GM23338 (cell line): Measurements from ENCODE around the gene SYCP2. TPM values are rescaled to one million over a fixed set of nuclear protein-coding genes. Genes with fewer than 3 reads are reported as not detected.

Experiments
- ATAC-seq: fragments of 200-7000 bp; cut with Tn5 transposase; 3 replicates; pipeline ENCODE4 v1.9.1; 2020
- DNase-seq: peaks from one replicate; pipeline ENCODE4 v3.0.0-alpha.2; 2015; ENCODE audit warnings: low spot score
- H2AFZ ChIP-seq: fragments of 200-600 bp; sonication (generic); 2 replicates; pipeline ENCODE4 v1.8.0; 2016; ENCODE audit warnings: antibody characterized with exemption, mild to moderate bottlenecking, moderate library complexity
- H3F3A ChIP-seq: fragments of 200-600 bp; sonication (generic); replicated peaks from 2 replicates; pipeline ENCODE4 v1.8.0; 2017; ENCODE audit warnings: antibody characterized with exemption, mixed run types, low read depth
- H3K27ac ChIP-seq: fragments of 200-600 bp; sonication (generic); 2 replicates; pipeline ENCODE4 v1.6.1; 2016; ENCODE audit warnings: low read depth
- H3K27me3 ChIP-seq: fragments of 200-600 bp; sonication (generic); 2 replicates; pipeline ENCODE4 v1.8.0; 2016; ENCODE audit warnings: mild to moderate bottlenecking, mixed run types, moderate library complexity; ENCODE audit not compliant: insufficient read depth
- H3K36me3 ChIP-seq: fragments of 200-600 bp; sonication (generic); 2 replicates; pipeline ENCODE4 v1.8.0; 2016; ENCODE audit warnings: mild to moderate bottlenecking; ENCODE audit not compliant: insufficient read depth
- H3K4me1 ChIP-seq: fragments of 200-600 bp; sonication (generic); 2 replicates; pipeline ENCODE4 v1.8.0; 2016; ENCODE audit warnings: mild to moderate bottlenecking, moderate library complexity; ENCODE audit not compliant: insufficient read depth
- H3K4me2 ChIP-seq: fragments of 200-600 bp; sonication (generic); 2 replicates; pipeline ENCODE4 v1.7.1; 2017; ENCODE audit warnings: mixed run types
- H3K4me3 ChIP-seq: fragments of 200-600 bp; sonication (generic); 2 replicates; pipeline ENCODE4 v1.6.1; 2016; ENCODE audit warnings: mixed run types
- H3K79me2 ChIP-seq: fragments of 200-600 bp; sonication (generic); replicated peaks from 2 replicates; pipeline ENCODE4 v1.8.0; 2017; ENCODE audit warnings: mild to moderate bottlenecking; ENCODE audit not compliant: insufficient read depth
- H3K9me2 ChIP-seq: fragments of 200-600 bp; sonication (generic); 2 replicates; pipeline ENCODE4 v1.8.0; 2017; ENCODE audit not compliant: insufficient read depth
- H4K20me1 ChIP-seq: fragments of 200-600 bp; sonication (generic); replicated peaks from 2 replicates; pipeline ENCODE4 v1.8.0; 2017; ENCODE audit warnings: mild to moderate bottlenecking; ENCODE audit not compliant: insufficient read depth
- H3K27ac Mint-ChIP-seq: 2 replicates; pipeline ENCODE4 v1.8.0; 2020; ENCODE audit warnings: inconsistent platforms, mild to moderate bottlenecking, moderate library complexity, mixed read lengths
- H3K27me3 Mint-ChIP-seq: 3 replicates; pipeline ENCODE4 v1.8.0; 2022; ENCODE audit warnings: low read depth, mild to moderate bottlenecking, moderate library complexity, mixed read lengths, inconsistent platforms; ENCODE audit not compliant: insufficient read depth, poor library complexity
- H3K36me3 Mint-ChIP-seq: 3 replicates; pipeline ENCODE4 v1.8.0; 2021; ENCODE audit warnings: low read depth, mild to moderate bottlenecking, inconsistent platforms, moderate library complexity, mixed read lengths
- H3K4me1 Mint-ChIP-seq: 3 replicates; pipeline ENCODE4 v1.8.0; 2020; ENCODE audit warnings: mild to moderate bottlenecking, inconsistent platforms, mixed read lengths
- H3K4me3 Mint-ChIP-seq: 3 replicates; pipeline ENCODE4 v1.8.0; 2021; ENCODE audit warnings: moderate library complexity, mild to moderate bottlenecking, inconsistent platforms, mixed read lengths
- H3K9me3 Mint-ChIP-seq: 3 replicates; pipeline ENCODE4 v1.8.0; 2020; ENCODE audit warnings: moderate library complexity, mild to moderate bottlenecking, inconsistent platforms, mixed read lengths
- NANOG ChIP-seq: IDR thresholded peaks from 2 replicates; pipeline ENCODE4 v1.6.1; 2016; ENCODE audit warnings: antibody characterized with exemption, borderline replicate concordance
- ZNF462 ChIP-seq: fragments of 250-450 bp; sonication (Bioruptor Pico); IDR thresholded peaks from 2 replicates; pipeline ENCODE4 v1.5.0; 2020; ENCODE audit warnings: mild to moderate bottlenecking, moderate library complexity
- polyA plus RNA-seq: library from polyadenylated mRNA; unstranded; fragments of >200 nt; fragmentation: Nextera tagmentation; extraction: Ambion mirVana; gene quantifications from 2 replicates; pipeline ENCODE4 v1.2.1, GENCODE V29; 2016
- total RNA-seq: library from RNA; depleted of rRNA; stranded (reverse); fragments of >200 nt; shearing (Covaris generic); gene quantifications from 2 replicates; pipeline ENCODE4 v1.2.3, GENCODE V29; 2014
- TF ChIP-seq, protein P1 (sequence below), 2 experiments: fragments of 200-600 bp in 1 of 2; sonication (generic) in 1 of 2; conservative IDR thresholded peaks; 2 replicates each; pipeline versions ENCODE4 v1.5.1 to v1.6.1; 2016 to 2017; ENCODE audit warnings: antibody characterized with exemption in 2 of 2, low read depth in 2 of 2, mild to moderate bottlenecking in 2 of 2, moderate library complexity in 1 of 2
- TF ChIP-seq, protein P2 (sequence below): IDR thresholded peaks from one replicate; pipeline ENCODE4 v1.6.1; 2018; ENCODE audit warnings: antibody characterized with exemption; ENCODE audit not compliant: unreplicated experiment

The SYCP2 gene
- total and polyA plus RNA-seq, 2 experiments from 2014 or later = 0.50 to 2.1 TPM

- peaks cover 16% of the 10 kb centered on the region for H3K27me3 Mint-ChIP-seq
- no peak overlapping the region for H3K4me3 Mint-ChIP-seq
- no peaks in the 10 kb centered on the region for H3K9me3 Mint-ChIP-seq
- H3K4me1 ChIP-seq = no peaks in the 10 kb centered on the region
- TF ChIP-seq ZNF462 (CRISPR knock-in tag) = no peak
- TF ChIP-seq, protein P1, sequence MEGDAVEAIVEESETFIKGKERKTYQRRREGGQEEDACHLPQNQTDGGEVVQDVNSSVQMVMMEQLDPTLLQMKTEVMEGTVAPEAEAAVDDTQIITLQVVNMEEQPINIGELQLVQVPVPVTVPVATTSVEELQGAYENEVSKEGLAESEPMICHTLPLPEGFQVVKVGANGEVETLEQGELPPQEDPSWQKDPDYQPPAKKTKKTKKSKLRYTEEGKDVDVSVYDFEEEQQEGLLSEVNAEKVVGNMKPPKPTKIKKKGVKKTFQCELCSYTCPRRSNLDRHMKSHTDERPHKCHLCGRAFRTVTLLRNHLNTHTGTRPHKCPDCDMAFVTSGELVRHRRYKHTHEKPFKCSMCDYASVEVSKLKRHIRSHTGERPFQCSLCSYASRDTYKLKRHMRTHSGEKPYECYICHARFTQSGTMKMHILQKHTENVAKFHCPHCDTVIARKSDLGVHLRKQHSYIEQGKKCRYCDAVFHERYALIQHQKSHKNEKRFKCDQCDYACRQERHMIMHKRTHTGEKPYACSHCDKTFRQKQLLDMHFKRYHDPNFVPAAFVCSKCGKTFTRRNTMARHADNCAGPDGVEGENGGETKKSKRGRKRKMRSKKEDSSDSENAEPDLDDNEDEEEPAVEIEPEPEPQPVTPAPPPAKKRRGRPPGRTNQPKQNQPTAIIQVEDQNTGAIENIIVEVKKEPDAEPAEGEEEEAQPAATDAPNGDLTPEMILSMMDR (conservative IDR thresholded peaks at IDR 0.05; ENCODE audit: low read depth in 2 of 2) = no peak
- TF ChIP-seq, protein P2, sequence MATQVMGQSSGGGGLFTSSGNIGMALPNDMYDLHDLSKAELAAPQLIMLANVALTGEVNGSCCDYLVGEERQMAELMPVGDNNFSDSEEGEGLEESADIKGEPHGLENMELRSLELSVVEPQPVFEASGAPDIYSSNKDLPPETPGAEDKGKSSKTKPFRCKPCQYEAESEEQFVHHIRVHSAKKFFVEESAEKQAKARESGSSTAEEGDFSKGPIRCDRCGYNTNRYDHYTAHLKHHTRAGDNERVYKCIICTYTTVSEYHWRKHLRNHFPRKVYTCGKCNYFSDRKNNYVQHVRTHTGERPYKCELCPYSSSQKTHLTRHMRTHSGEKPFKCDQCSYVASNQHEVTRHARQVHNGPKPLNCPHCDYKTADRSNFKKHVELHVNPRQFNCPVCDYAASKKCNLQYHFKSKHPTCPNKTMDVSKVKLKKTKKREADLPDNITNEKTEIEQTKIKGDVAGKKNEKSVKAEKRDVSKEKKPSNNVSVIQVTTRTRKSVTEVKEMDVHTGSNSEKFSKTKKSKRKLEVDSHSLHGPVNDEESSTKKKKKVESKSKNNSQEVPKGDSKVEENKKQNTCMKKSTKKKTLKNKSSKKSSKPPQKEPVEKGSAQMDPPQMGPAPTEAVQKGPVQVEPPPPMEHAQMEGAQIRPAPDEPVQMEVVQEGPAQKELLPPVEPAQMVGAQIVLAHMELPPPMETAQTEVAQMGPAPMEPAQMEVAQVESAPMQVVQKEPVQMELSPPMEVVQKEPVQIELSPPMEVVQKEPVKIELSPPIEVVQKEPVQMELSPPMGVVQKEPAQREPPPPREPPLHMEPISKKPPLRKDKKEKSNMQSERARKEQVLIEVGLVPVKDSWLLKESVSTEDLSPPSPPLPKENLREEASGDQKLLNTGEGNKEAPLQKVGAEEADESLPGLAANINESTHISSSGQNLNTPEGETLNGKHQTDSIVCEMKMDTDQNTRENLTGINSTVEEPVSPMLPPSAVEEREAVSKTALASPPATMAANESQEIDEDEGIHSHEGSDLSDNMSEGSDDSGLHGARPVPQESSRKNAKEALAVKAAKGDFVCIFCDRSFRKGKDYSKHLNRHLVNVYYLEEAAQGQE = no peak
- no peak for TF ChIP-seq NANOG
- H3K4me3 ChIP-seq = no peak overlapping the region
- no peak overlapping the region for H3K4me2 ChIP-seq
- peaks cover 16% of the 10 kb centered on the region for H3K4me1 Mint-ChIP-seq
- H3K27me3 ChIP-seq = no peaks in the 10 kb centered on the region
- H3F3A ChIP-seq = no peaks in the 10 kb centered on the region
- no peak for DNase-seq
- no peaks in the 10 kb centered on the region for H3K36me3 ChIP-seq
- no peaks in the 10 kb centered on the region for H3K79me2 ChIP-seq
- no peaks in the 10 kb centered on the region for H3K9me2 ChIP-seq
- H3K27ac ChIP-seq = no peak overlapping the region
- H2AFZ ChIP-seq = no peak overlapping the region; the same call in 1 of the 2 replicates
- H4K20me1 ChIP-seq = no peaks in the 10 kb centered on the region
- H3K27ac Mint-ChIP-seq = no peak overlapping the region
- peak; percentile 40; the same call in 2 of the 3 replicates for ATAC-seq
- no peaks in the 10 kb centered on the region for H3K36me3 Mint-ChIP-seq
These were observed 111.0 kb downstream of the SYCP2 start for GRCh38 chr20:59822291-59823029.
